Kidney (tissue), 14 donors: Measurements from ENCODE around the gene HS2ST1. TPM values are rescaled to one million over a fixed set of nuclear protein-coding genes. Genes with fewer than 3 reads are reported as not detected.

Experiments
- DNase-seq, 5 donors: peaks; one replicate each; pipeline ENCODE4 v3.0.0-alpha.2; 2013 to 2020
- FAIRE-seq: peaks from 2 replicates; lab custom pipeline; 2012; peaks lifted over from hg19 to GRCh38; lab: Jason Lieb, UNC
- H3K27ac ChIP-seq, 2 donors: one replicate each; pipeline ENCODE4 v1.7.0; 2013; ENCODE audit warnings: low read depth in 2 of 2, low read length in 2 of 2, inconsistent platforms in 1 of 2
- H3K27me3 ChIP-seq: one replicate; pipeline ENCODE4 v1.7.1; 2013; ENCODE audit warnings: low read length, inconsistent platforms; ENCODE audit not compliant: control insufficient read depth, insufficient read depth
- H3K36me3 ChIP-seq, 3 donors: one replicate each; pipeline versions ENCODE4 v1.7.0 to v1.7.1; 2013; ENCODE audit warnings: low read length in 3 of 3, control low read depth in 1 of 3, inconsistent platforms in 1 of 3; ENCODE audit not compliant: insufficient read depth in 3 of 3, control insufficient read depth in 2 of 3
- H3K4me1 ChIP-seq, 3 donors: one replicate each; pipeline versions ENCODE4 v1.7.0 to v1.7.1; 2013; ENCODE audit warnings: low read length in 3 of 3, inconsistent platforms in 1 of 3, low read depth in 1 of 3; ENCODE audit not compliant: control insufficient read depth in 2 of 3, insufficient read depth in 2 of 3
- H3K4me3 ChIP-seq, 3 donors: one replicate each; pipeline versions ENCODE4 v1.7.0 to v1.8.1; 2013; ENCODE audit warnings: low read length in 3 of 3, control low read depth in 1 of 3, inconsistent platforms in 1 of 3
- H3K9ac ChIP-seq, 3 donors: one replicate each; pipeline versions ENCODE4 v1.7.0 to v1.7.1; 2013; ENCODE audit warnings: low read length in 3 of 3, control low read depth in 1 of 3, inconsistent platforms in 1 of 3
- H3K9me3 ChIP-seq, 3 donors: one replicate each; pipeline versions ENCODE4 v1.7.0 to v1.7.1; 2013; ENCODE audit warnings: low read length in 3 of 3, control low read depth in 1 of 3, inconsistent platforms in 1 of 3; ENCODE audit not compliant: control insufficient read depth in 2 of 3, insufficient read depth in 1 of 3
- CTCF ChIP-seq: IDR thresholded peaks from 3 replicates; pipeline ENCODE4 v1.5.1; 2012; ENCODE audit warnings: mild to moderate bottlenecking, moderate library complexity, borderline replicate concordance; ENCODE audit not compliant: insufficient read depth; ENCODE audit errors: extremely low read depth
- intact Hi-C: fragments of 100-400 bp; cut with DNase I; formaldehyde crosslinking; loops from one replicate; pipeline ENCODE4 v1.11.1; 2022
- polyA plus RNA-seq: library from polyadenylated mRNA; stranded (reverse); fragments of 350-450 nt; fragmentation: Illumina TruSeq; extraction: RNeasy Lipid Tissue Mini Kit (QIAGEN cat#74804); gene quantifications from one replicate; pipeline ENCODE4 v1.2.3, GENCODE V29; 2014; ENCODE audit warnings: low read depth, low replicate concordance; ENCODE audit not compliant: insufficient read depth
- total RNA-seq: library from RNA; stranded (reverse); fragmentation: NEBNext Ultra II Directional; extraction: Animal tissue kit (Norgen Biotek cat#: 25700); gene quantifications from one replicate; pipeline ENCODE4 v1.2.1, GENCODE V29; 2021
- donor health status: control.
- donor health status: control.
- donor health status: control.
- donor health status: control.
- donor health status: control.
- donor health status: DM: yes; HTN: yes; CAD: no.
- donor health status: Normal renal cell carcinoma (clear cell type).

HS2ST1 gene
- total and polyA plus RNA-seq, 2 donors from 2014 or later, result 10.3 to 27.1 TPM

GRCh38 chr1:86939406-86939805, 25.0 kb downstream of the HS2ST1 start:
- Histone ChIP-seq H3K27me3 (no peaks in the 10 kb centered on the region), H3K27ac (no peak overlapping the region), H3K9ac (no peak overlapping the region), H3K36me3 (no peaks in the 10 kb centered on the region), H3K4me1 (no peaks in the 10 kb centered on the region), H3K9me3 (no peaks in the 10 kb centered on the region), H3K4me3 (no peak overlapping the region)
- intact Hi-C loops, result no loop called here
- no peak for FAIRE-seq
- no peak for DNase-seq
- TF ChIP-seq CTCF, result no peak

- H3K36me3 ChIP-seq, result no peaks in the 10 kb centered on the region
- H3K27me3 ChIP-seq, result no peaks in the 10 kb centered on the region
- intact Hi-C loops, result no loop called here
- no peaks in the 10 kb centered on the region for H3K9me3 ChIP-seq
- H3K4me1 ChIP-seq, result no peaks in the 10 kb centered on the region
- no peak for TF ChIP-seq CTCF
- FAIRE-seq (no peak), DNase-seq (no peak)
- no peak overlapping the region for H3K27ac ChIP-seq
- H3K4me3 ChIP-seq, result no peak overlapping the region
- H3K9ac ChIP-seq, result no peak overlapping the region
These were observed 26.2 kb downstream of the HS2ST1 start for GRCh38 chr1:86940599-86940998.

GRCh38 chr1:86942042-86942441, 27.6 kb downstream of the HS2ST1 start:
- no peak for TF ChIP-seq CTCF
- Histone ChIP-seq H3K27ac (no peak overlapping the region), H3K27me3 (no peaks in the 10 kb centered on the region), H3K4me3 (no peak overlapping the region), H3K9ac (no peak overlapping the region), H3K4me1 (no peaks in the 10 kb centered on the region), H3K36me3 (no peaks in the 10 kb centered on the region), H3K9me3 (no peaks in the 10 kb centered on the region)
- FAIRE-seq (no peak), DNase-seq (no peak)
- intact Hi-C loops, result no loop called here

GRCh38 chr1:86942743-86943142, 28.3 kb downstream of the HS2ST1 start:
- H3K36me3 ChIP-seq, result no peaks in the 10 kb centered on the region
- no peak for DNase-seq
- H3K4me3 ChIP-seq, result no peak overlapping the region
- no peak for FAIRE-seq
- no peak for TF ChIP-seq CTCF
- intact Hi-C loops, result no loop called here
- H3K9me3 ChIP-seq, result no peaks in the 10 kb centered on the region
- H3K4me1 ChIP-seq, result no peaks in the 10 kb centered on the region
- no peak overlapping the region for H3K27ac ChIP-seq
- H3K27me3 ChIP-seq, result no peaks in the 10 kb centered on the region
- H3K9ac ChIP-seq, result no peak overlapping the region
